Stimulated activated CD4-positive, alpha-beta T cell treated with anti-CD3 and anti-CD28 coated beads, Interleukin-12 subunit alpha, Interleukin-12 subunit beta, amount 100 ng/mL, for 48 hours (primary cell): ENCODE data around the gene NEK11.

Experiments used
- DNase-seq, 3 donors: peaks; one replicate each; pipeline ENCODE4 v3.0.0-alpha.2; 2020; ENCODE audit warnings: low read depth in 2 of 3, low spot score in 1 of 3

NEK11 gene

DNA sequence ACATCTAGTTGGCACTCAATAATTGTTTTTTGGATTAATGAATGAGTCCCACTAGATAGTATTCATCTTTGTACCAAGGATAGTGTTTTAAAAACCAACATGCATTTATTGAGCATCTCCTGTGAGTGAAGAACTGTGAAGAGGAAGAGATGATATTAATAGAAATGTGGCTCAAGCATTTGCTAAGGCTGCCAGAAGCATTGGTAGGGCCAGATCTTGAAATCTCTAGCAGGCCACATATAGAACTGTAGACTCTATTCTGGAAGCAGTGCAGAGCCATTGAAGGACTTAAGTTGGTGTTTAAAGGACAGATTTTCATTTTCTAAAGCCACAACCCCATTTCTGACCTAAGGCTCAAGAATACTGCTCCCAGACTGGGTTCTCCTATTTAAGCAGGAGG, 99.0 kb downstream of the NEK11 start:
- no peak for DNase-seq

DNA sequence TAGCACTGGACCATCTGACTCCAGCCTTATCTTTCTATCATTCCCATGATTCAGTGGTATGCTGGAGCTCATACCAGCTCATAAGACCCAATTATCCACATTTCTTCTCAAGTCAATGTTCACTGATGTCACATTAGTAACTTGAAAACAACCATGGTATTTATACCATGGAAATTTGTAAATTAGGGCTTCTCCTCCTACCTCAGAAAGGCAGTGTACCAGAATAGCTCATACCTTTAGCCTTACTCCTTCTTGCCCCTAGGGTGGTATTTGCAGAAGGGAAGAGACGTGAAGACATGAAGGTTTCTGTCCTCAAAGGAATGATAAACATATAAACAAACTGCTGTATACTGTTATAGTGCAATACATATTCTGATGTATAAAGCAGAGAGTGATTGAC, 114.2 kb downstream of the NEK11 start:
- no peak for DNase-seq

DNA sequence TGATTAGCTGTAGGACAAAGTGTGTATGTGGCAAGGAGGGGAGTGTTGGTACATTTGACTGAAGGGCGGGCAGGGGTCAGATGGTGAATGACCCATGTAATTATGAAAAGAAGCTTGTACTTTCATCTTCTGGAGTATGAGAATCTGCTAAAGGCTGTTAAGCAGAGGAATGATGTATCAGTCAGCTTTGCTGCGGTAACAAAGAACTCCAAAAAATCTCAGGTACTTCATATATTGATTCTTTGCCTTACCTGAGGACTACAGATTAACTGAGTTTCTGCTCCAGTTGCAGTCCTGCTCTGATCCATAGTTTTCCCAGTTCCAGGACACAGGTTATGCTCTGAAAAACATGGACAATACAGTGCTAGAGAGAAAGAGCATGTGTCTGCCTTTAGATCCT, 115.1 kb downstream of the NEK11 start:
- no peak for DNase-seq

DNA sequence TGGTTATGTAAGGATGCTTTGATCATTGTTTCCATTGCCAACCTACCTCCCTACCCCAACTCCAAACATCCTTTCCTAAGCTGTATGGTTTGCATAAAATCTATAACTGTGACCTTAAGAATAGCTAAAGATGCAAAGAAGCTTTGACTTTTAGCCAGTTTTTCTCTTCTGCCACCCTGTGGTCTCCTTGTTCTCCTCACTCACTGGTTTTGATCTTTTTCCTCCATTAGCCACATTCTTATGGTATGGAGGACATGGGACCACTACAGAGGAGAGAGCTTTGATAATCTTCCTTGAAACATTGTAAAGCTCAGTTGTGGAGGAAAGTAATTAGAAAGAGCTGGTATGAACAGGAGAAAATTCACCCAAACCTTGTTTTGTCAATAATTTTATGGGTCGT, 115.9 kb downstream of the NEK11 start:
- DNase-seq, result no peak

DNA sequence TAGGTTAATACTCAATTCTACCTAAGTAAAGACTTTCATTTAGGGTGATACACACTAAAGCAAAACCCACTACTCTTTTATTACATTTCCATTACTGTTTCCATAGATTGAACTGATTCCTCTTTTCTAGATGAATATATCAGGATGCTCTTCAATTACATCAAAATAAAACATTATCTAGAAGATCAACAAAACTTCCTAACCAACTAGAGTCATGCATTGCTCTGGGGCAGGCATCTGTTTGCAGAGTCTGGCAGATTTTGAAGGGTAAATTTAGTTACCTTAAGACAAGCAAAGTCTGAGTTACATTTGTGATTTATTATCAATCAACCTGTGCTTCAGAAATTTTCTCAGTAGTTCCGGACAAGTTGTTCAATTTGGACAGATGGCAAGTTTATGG, 117.1 kb downstream of the NEK11 start:
- DNase-seq, result no peak

DNA sequence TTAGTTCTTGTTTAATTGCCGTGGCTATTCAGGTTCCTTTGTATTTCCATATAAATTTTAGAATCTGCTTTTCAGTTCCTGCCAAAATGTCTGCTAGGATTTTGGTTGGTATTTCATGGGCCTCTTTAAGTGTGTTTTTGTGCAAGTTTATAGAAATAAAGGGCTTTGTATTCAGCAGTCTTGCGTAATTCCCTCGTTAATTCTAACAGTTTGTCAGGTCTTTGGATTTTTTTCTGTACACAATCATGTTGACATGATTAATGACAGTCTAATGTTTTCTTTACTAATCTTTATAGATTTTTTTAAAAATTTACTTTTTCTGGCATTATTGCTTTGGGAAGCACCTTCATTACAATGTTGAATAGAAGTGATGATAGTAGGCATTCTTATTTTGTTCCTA, 120.9 kb downstream of the NEK11 start:
- no peak for DNase-seq

DNA sequence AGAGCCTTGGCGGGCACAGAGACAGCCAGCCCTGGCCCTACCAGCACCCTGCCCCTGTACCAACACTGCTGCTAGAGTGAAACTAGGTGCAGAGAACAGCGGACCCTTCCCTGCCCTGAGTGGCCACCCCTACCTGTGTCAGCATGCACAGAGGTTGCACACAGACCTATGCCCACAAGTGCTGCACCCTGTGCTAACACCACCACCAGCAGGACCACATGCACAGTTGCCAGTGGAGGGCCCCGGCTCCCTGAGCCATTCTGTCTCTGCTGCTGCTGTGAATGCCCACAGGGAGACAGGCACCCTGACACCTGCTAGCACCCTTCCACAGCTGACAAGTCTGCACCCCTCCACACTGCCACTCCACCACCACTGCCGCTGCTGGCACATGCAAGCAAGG, 131.8 kb downstream of the NEK11 start:
- no peak for DNase-seq

DNA sequence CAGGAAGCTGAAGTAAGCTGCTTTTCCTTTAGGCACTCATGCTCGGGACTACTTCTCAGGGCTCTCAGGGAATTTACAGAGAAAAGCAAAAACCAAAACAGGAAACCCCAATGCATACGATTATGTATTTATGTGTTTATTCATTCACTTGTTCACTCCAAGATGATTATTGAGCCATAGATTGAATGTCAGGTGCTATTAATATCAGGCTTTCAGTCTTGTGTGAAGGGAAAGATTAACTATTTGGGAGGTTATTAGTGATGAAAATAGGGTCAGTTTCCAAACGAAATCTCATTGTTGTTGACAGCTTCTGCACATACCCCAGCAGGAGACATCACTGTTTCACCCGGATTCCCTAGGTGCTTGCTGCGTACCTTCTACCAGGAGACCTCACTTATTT, 135.8 kb downstream of the NEK11 start:
- DNase-seq, result no peak

DNA sequence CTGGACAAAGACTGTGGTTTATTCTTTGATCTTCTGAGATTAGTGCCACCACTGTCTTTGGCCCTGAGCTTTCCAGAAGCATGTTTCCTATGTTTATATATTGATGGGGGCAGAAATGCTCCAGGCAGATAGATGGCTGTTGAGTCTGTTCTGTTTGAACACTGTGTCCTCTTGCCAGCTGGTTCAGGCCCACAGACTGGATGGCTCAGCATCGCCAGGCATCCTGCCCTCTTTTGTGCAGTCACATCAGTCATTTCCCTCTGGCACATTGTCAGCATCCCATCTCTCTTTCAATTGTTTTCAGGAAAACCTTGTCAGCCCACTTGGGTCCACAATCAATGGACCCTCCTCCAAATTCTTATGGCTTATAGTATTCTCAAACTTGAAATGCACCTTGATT, 141.2 kb downstream of the NEK11 start:
- no peak for DNase-seq

DNA sequence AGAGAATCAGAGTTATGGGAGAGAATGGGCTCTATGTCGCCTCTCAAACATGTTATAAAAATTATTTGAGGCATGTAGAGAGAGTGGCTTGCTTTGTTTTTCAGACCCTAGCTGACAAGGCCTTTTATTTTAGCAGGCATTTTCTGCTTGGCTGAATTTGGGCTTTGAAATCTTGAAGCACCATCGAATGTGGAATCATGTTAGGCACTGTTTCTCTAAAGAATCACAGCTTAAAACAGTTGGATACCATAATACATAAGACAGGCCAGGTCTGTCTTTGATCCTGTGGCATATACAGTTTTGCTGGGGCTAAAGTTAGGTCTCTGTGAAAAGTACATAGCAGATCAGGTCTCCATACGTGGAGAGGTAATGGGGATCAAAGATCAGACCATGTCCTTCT, 142.7 kb downstream of the NEK11 start:
- no peak for DNase-seq

DNA sequence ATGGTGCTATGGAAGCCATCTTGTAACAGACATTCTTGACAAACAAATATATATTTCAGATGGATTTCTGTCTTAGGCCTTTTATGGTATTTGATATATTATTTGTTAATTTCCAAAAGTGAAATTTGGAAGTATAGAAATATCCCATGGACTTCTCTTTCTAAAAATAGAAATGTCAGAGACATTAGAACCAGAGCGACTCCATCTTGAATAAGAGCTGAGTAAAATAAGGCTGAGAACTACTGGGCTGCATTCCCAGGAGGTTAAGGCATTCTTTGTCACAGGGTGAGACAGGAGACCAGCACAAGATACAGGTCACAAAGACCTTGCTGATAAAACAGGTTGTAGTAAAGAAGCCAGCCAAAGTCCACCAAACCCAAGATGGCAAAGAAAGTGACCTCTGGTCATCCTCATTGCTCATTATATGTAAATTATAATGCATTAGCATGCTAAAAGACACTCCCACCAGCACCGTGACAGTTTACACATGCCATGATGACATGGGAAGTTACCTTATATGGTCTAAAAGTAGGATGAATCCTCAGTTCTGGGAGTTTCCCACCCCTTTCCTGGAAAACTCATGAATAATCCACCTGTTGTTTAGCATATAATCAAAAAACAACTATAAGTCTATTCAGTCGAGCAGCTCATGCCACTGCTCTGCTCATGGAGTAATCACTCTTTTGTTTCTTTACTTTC, 146.0 kb downstream of the NEK11 start:
- no peak for DNase-seq

DNA sequence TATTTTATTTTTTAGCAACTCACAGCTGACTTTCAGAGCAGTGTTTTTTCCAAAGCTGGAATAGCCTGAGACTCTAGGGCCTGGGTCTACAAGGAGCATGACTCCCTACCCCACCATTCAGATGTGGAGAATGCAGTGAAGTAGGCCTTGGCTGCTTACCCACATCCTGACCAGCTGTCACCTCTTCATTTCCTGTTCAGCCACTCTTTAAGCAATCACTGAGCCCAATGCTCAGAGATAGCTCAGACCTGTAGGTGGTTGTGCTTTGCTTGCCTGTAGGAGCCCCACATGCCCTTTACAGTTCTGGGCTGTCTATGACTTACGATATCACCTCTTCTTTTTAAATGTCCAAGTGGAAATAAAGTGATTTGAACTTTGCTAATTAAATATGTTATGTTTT, 148.1 kb downstream of the NEK11 start:
- DNase-seq, result no peak

DNA sequence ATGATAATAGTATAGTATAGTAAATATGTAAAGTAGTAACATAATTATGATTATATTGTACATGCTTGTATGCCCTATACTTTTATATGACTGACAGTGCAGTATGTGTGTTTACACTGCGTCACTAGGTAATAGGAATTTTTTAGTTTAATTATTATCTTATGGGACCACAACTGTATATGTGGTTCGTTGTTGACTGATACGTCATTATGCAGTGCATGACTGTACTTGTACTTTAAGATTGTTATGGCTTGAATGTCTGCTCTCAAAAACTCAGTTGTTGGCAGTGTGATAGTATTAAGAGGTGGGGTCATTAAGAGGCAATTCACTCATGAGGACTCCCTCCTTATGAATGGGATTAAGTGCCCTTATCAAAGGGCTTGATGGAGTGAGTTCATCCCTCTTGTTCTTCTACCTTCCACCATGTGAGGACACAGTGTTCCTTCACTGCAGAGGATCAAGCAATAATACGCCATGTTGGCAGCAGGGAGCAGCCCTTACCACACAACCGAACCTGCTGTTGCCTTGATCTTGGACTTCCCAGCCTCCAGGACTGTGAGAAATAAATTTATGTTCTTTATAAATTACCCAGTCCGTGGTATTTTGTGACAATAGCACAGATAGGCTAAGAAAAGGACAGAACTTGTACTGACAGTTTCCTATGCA, 152.2 kb downstream of the NEK11 start:
- DNase-seq, result no peak

DNA sequence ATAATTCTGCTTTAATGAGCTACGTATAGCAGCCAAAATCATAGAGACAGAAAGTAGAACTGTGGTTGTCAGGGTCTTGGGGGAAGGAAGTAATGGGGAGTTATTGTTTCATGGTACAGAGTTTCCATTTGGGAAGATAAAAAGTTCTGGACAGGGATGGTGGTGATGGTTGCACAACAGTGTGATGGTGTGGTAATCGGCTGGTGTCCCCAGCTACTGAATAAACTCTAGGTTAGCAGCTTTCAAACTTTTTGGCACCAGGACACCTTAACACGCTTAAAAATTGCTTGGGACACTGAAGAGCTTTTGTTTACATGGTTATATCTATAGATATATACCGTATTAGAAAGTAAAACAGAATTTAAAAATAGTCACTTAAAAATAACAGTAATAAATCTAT, 166.0 kb downstream of the NEK11 start:
- DNase-seq, result no peak

DNA sequence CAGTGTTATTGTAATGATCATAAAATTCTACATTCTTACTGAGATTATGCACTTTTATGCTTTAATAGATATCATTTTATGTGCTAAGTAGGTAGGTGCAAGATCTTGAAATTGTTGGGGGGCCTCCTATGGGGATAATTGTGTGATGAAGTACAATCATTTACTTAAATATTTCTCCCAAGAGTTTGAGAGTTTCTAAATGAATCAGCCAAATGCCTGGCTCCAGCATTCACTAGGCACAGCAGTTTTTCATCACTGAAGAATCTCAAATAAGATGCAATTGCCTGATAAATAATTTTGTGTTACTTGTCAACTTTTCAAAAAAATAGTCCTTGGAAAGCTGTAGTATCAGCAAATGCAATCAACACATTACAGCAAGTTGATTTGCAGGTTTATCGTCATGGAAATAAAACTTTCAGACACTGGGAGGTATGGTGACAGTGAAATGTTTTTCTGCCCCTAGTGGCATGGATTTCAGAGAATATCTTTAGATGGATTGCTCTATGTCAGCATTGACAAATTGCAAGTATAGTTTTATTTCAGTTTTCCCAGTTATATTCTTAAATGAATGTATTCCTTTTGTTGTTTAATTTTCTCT, 167.1 kb downstream of the NEK11 start:
- DNase-seq, result no peak

DNA sequence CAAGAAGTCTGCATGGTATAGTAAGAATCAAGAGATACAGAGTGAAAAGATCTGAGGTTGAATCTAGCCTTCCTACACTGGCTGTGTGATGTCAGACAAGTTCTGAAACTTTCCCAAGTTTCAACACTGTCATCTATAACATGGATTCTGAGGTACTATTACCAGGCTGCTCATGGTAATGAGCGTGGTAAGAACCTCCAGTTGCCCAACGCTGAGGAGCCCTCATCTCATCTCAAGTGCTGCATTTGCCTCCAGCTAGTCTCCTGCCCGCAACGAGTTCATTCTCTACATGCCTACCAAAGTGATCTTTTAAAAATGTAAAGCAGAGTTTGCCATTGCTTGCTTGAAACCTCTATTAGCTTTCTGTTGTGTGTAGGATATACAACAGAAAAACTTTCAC, 168.1 kb downstream of the NEK11 start:
- no peak for DNase-seq

DNA sequence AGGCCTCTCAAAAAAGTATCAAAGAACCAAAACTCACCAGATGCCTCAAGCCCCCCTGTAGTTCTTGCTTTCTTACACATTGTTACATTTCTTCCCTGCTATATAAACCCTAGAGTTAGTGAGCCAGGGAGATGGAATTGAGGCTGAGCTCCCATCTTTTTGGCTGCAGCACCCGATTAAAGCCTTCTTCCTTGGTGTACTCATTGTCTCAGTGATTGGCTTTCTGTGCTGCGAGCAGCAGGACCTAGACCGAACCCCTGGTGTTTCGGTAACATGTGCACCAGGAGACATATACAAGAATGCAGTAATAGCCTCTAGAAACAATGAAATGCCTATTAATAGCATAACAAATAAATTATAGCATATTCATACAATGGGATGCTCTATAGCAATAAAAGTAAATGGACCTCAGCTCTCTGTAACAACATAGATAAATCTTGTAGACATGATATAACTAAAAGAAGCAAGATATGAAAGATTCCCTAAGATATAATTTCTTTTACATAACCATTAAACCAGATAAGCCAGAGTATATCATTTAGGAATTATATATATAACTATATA, 174.0 kb downstream of the NEK11 start:
- DNase-seq, result no peak

DNA sequence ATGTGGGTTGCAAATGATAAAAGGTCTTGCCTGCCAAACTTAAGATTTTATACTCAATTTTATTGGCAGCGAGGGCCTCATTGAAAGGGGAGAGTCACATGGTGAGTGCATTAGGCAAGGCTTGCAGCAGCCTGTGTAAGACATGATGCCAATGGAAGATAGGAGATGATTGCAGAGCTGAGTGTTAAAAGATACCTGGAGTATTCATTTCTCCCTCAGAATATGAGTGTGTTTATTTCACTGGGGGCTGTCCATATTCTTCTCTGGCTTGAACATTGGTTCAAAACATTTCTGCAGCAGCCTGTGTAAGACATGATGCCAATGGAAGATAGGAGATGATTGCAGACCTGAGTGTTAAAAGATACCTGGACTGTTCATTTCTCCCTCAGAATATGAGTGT, 189.7 kb downstream of the NEK11 start:
- no peak for DNase-seq

DNA sequence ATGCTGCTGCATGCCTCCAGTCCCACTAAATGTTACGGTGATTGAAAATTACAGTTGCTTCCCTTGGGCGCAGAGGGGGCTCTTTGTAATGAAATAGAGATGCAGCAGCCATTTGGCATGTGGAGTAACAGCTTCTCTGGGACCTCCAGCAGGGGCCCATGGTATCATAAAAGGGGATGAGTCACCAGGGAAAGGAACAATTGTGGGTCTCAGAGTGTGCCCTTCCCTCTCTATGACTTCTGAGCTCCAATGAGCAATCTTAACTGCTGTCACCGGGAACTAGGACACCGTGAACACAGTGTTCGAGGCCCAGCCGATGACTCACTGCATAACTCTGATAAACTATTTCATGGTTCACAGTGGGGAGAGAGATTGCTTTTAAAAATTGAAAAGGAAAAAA, 190.1 kb downstream of the NEK11 start:
- DNase-seq, result no peak

DNA sequence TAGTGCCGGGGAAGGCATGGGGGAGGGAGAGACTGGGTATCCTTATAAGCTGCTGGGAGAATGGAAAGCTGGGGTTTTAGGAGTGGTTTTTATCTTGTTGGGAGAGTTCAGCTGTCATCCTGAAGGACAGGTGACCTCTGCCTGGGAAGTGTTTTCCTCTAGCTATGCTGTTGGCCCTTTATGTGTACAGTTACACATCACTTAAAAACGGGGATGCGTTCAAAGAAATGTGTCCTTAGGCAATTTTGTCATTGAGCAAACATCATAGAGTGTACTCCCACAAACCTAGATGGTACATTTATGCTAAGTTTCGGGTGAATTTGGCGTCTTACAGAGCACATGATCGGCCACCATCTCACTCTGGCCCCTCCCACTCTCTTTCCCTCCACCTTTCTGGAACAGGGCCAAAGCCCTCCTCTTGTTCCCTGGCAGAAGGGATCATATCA, 190.6 kb downstream of the NEK11 start:
- no peak for DNase-seq

DNA sequence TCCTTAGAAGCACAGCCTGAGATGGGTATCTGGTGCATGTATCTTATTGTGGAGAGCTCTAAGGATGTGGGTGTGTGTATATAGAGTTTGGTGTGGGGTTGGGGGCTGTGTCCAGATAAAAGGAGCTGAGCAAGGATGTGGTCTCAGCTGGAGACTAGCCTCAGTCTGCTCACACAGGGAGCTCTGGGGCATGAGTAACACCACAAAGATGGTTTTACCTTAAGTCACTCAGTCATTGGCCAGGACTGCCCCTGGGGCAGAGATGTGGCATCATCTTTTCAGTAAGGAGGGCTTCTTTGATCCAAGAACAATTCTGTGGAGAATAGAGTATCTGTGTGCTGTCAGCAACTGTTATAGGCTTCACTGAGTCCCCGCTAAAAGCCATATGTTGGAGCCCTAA, 191.5 kb downstream of the NEK11 start:
- no peak for DNase-seq

DNA sequence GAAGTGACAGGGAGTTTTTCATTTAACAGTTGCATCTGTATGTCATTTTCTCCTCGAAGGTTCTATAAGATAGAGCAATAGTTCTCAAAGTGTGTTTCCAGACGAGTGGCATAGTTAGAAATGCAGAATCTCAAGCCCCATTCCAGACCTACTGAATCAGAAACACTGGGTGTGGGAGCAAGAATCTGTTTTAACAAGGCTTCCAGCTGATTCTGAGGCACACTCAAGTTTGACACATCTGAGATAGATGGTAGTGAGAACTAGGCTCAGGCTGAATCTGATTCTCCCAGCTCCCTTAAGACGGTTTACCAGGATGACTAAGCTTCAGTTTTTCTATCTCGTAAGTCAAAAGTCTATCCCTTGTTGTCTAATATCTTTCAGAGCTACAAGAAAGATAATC, 195.1 kb downstream of the NEK11 start:
- DNase-seq, result no peak
